HG02798 (cell line): Measurements from ENCODE around the gene BACE1-AS.
"Not testable (repeated sequence)": the region's sequence is repeated elsewhere in the genome, so short reads cannot be mapped to it uniquely, and the experiment has no call there.

ENCODE experiments used
- ATAC-seq: cut with Tn5 transposase; IDR thresholded peaks from one replicate; pipeline ENCODE4 v1.9.1; 2021; ENCODE audit warnings: mild to moderate bottlenecking; ENCODE audit not compliant: unreplicated experiment, poor library complexity

BACE1-AS gene

GRCh38 chr11:117316197-117316961, 25.2 kb downstream of the BACE1-AS start, which contains the start of gene BACE1:
TSS of gene BACE1 (minus strand) at chr11:117316256. CDS start at chr11:117315795, 461 bp downstream.
- no peak for ATAC-seq

GRCh38 chr11:117318738-117319137, 27.6 kb downstream of the BACE1-AS start:
- ATAC-seq, result no peak

GRCh38 chr11:117319214-117319840, 28.2 kb downstream of the BACE1-AS start:
- ATAC-seq, result no peak

- not testable (repeated sequence) for ATAC-seq
These were observed 36.1 kb downstream of the BACE1-AS start for GRCh38 chr11:117327255-117327566.

- peak; percentile 96 for ATAC-seq
These were observed 36.6 kb downstream of the BACE1-AS start, which contains the start of gene CEP164 for GRCh38 chr11:117327567-117328374. TSS of gene CEP164 (plus strand) at chr11:117327854. CDS start at chr11:117338587, 10,733 bp downstream.

- no peak for ATAC-seq
These were observed 37.3 kb downstream of the BACE1-AS start for GRCh38 chr11:117328375-117329010.

- ATAC-seq, result no peak
These were observed 41.7 kb downstream of the BACE1-AS start for GRCh38 chr11:117332843-117333242.

- ATAC-seq, result no peak
These were observed 42.8 kb downstream of the BACE1-AS start for GRCh38 chr11:117333917-117334316.

- no peak for ATAC-seq
These were observed 43.8 kb downstream of the BACE1-AS start for GRCh38 chr11:117334896-117335295.

- no peak for ATAC-seq
These were observed 44.3 kb downstream of the BACE1-AS start for GRCh38 chr11:117335399-117335798.

- ATAC-seq, result no peak
These were observed 45.9 kb downstream of the BACE1-AS start for GRCh38 chr11:117337076-117337475.
